Measurements from ENCODE around the gene SPATA17.

SPATA17 gene

GRCh38 chr1:217911908-217912307 is 280.8 kb downstream of the SPATA17 start:
- Mint-ChIP-seq H3K27me3 (ENCODE audit: low read depth) (peaks cover 6% of the 10 kb centered on the region), H3K36me3 (ENCODE audit: low read depth) (no peaks in the 10 kb centered on the region), H3K9me3 (no peaks in the 10 kb centered on the region), H3K4me1 (no peaks in the 10 kb centered on the region), H3K27ac (no peak overlapping the region), H3K4me3 (no peak overlapping the region)
- no peak for TF ChIP-seq CTCF (IDR thresholded peaks at IDR 0.05; ENCODE audit: unreplicated experiment in 3 of 3)

GRCh38 chr1:217917281-217917887 is 286.2 kb downstream of the SPATA17 start:
- Mint-ChIP-seq H3K4me3 (no peak overlapping the region), H3K4me1 (no peaks in the 10 kb centered on the region), H3K27ac (no peak overlapping the region), H3K36me3 (ENCODE audit: low read depth) (no peaks in the 10 kb centered on the region), H3K9me3 (no peaks in the 10 kb centered on the region), H3K27me3 (ENCODE audit: low read depth) (peaks cover 20% of the 10 kb centered on the region)
- TF ChIP-seq CTCF (IDR thresholded peaks at IDR 0.05; ENCODE audit: unreplicated experiment in 3 of 3) = no peak

- Mint-ChIP-seq H3K27ac (no peak overlapping the region), H3K4me3 (no peak overlapping the region), H3K27me3 (ENCODE audit: low read depth) (peaks cover 24% of the 10 kb centered on the region), H3K9me3 (no peaks in the 10 kb centered on the region), H3K4me1 (no peaks in the 10 kb centered on the region), H3K36me3 (ENCODE audit: low read depth) (no peaks in the 10 kb centered on the region)
- TF ChIP-seq CTCF (IDR thresholded peaks at IDR 0.05; ENCODE audit: unreplicated experiment in 3 of 3) = no peak
Measured at GRCh38 chr1:217919683-217920388, 288.7 kb downstream of the SPATA17 start.
